Measurements from ENCODE around the gene SEPHS1.

SEPHS1 gene

DNA sequence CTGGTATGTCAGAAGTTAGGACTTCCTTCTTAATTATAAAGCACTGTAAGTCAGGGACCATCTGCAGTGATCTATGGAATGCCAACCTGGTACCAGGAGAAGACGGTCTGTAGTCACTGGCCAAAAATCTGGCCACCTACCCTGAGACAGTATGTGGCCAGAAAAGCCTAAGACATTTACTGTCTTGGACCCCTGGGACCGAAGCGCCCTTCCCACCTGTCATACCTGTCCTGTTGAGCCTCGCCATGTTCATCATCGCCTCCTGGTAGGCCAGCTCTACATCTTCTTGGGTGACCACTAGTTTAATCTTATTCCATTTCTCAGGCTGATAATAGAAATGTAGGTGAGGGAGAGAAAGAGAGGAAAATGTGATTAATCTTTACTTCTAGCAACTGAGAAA is 20.0 kb downstream of the SEPHS1 start:
- Histone ChIP-seq H3K9me3 (ENCODE audit: severe bottlenecking) (no peaks in the 10 kb centered on the region), H3K4me3 (ENCODE audit: severe bottlenecking) (no peak overlapping the region), H3K27me3 (ENCODE audit: insufficient read depth, poor library complexity, severe bottlenecking) (no peaks in the 10 kb centered on the region), H3K27ac (ENCODE audit: poor library complexity, severe bottlenecking) (no peak overlapping the region), H3K4me1 (ENCODE audit: insufficient read depth, poor library complexity, severe bottlenecking) (no peaks in the 10 kb centered on the region), H3K36me3 (ENCODE audit: low read depth) (peaks cover 87% of the 10 kb centered on the region)
- ATAC-seq (ENCODE audit: low read depth) (no peak), DNase-seq (ENCODE audit: low spot score) (no peak)
- TF ChIP-seq, protein P1, sequence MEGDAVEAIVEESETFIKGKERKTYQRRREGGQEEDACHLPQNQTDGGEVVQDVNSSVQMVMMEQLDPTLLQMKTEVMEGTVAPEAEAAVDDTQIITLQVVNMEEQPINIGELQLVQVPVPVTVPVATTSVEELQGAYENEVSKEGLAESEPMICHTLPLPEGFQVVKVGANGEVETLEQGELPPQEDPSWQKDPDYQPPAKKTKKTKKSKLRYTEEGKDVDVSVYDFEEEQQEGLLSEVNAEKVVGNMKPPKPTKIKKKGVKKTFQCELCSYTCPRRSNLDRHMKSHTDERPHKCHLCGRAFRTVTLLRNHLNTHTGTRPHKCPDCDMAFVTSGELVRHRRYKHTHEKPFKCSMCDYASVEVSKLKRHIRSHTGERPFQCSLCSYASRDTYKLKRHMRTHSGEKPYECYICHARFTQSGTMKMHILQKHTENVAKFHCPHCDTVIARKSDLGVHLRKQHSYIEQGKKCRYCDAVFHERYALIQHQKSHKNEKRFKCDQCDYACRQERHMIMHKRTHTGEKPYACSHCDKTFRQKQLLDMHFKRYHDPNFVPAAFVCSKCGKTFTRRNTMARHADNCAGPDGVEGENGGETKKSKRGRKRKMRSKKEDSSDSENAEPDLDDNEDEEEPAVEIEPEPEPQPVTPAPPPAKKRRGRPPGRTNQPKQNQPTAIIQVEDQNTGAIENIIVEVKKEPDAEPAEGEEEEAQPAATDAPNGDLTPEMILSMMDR (IDR thresholded peaks at IDR 0.05; ENCODE audit: poor library complexity, severe bottlenecking) = no peak

DNA sequence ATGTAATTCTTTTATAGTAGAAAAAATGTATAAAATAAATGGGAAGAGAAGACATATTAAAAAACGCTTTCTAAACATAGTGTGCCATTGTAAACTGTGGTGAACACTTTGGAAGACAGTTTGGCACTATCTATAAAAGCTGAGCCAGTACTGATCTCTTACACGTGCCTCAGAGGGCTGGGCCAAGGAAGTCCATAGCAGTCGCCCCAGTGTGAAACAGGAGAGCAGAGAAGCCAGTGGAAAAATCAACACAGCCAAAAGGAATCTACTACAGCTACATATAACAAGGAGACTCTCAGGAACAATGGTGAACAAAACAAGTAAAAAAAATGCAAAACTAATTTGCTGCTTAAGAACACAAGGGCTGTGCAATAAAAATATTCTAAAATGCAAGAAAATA is 20.6 kb downstream of the SEPHS1 start:
- TF ChIP-seq, protein P1 (IDR thresholded peaks at IDR 0.05; ENCODE audit: poor library complexity, severe bottlenecking) = no peak
- H3K4me3 ChIP-seq (ENCODE audit: severe bottlenecking) = no peak overlapping the region
- ATAC-seq (ENCODE audit: low read depth) = no peak
- no peaks in the 10 kb centered on the region for H3K27me3 ChIP-seq (ENCODE audit: insufficient read depth, poor library complexity, severe bottlenecking)
- H3K9me3 ChIP-seq (ENCODE audit: severe bottlenecking) = no peaks in the 10 kb centered on the region
- no peaks in the 10 kb centered on the region for H3K4me1 ChIP-seq (ENCODE audit: insufficient read depth, poor library complexity, severe bottlenecking)
- peaks cover 93% of the 10 kb centered on the region for H3K36me3 ChIP-seq (ENCODE audit: low read depth)
- H3K27ac ChIP-seq (ENCODE audit: poor library complexity, severe bottlenecking) = no peak overlapping the region
- DNase-seq (ENCODE audit: low spot score) = no peak

DNA sequence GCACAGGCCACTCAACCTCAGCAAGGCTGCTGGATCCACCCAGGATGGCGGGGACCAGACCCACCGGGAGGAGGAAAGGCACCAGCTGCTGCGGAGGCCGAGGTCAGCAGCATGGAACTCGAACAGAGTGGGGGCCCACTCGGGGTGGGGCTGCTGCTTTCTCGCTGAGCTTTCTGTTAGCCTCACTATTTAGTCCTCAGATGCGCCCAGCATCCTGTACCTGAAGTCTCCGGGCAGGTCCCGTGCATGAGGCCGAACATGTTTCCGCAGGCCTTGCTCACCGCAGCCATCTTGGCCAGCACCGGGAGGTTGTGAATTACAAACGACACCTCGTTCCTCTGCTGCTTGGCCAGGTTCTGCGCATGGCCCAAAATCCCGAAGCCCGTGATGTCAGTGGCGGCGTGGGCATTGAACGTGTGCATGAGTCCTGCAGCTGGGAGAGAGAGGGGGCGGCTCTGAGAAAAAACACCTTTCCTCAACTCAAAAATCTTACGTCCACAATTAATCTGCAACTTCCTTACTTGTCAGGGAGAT is 25.4 kb downstream of the SEPHS1 start:
- no peak overlapping the region for H3K4me3 ChIP-seq (ENCODE audit: severe bottlenecking)
- no peak for DNase-seq (ENCODE audit: low spot score)
- H3K9me3 ChIP-seq (ENCODE audit: severe bottlenecking) = no peaks in the 10 kb centered on the region
- H3K4me1 ChIP-seq (ENCODE audit: insufficient read depth, poor library complexity, severe bottlenecking) = no peaks in the 10 kb centered on the region
- TF ChIP-seq, protein P1 (IDR thresholded peaks at IDR 0.05; ENCODE audit: poor library complexity, severe bottlenecking) = no peak
- ATAC-seq (ENCODE audit: low read depth) = no peak
- peaks cover 80% of the 10 kb centered on the region for H3K36me3 ChIP-seq (ENCODE audit: low read depth)
- no peaks in the 10 kb centered on the region for H3K27me3 ChIP-seq (ENCODE audit: insufficient read depth, poor library complexity, severe bottlenecking)
- no peak overlapping the region for H3K27ac ChIP-seq (ENCODE audit: poor library complexity, severe bottlenecking)

DNA sequence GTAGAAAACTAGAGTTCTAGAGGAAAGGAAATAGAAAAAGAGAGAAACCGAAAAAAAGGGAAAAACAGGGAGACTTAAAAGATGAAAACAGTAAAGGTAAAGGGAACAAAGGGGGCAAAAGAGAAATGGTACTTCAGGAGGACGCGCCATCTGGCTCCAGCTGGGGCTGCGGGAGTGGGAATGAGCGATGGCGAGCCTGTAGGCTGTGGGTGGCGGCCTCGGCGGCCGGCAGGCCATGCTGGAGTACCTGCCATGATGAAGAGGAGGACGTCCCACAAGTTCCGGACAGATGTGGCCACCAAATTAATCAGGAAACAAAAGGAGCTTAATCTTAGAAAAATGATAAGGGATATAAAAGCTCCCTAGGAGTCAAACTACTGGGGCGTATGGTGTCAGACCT is 26.5 kb downstream of the SEPHS1 start:
- Histone ChIP-seq H3K36me3 (ENCODE audit: low read depth) (peaks cover 68% of the 10 kb centered on the region), H3K27ac (ENCODE audit: poor library complexity, severe bottlenecking) (no peak overlapping the region), H3K4me3 (ENCODE audit: severe bottlenecking) (no peak overlapping the region), H3K9me3 (ENCODE audit: severe bottlenecking) (no peaks in the 10 kb centered on the region), H3K27me3 (ENCODE audit: insufficient read depth, poor library complexity, severe bottlenecking) (no peaks in the 10 kb centered on the region), H3K4me1 (ENCODE audit: insufficient read depth, poor library complexity, severe bottlenecking) (no peaks in the 10 kb centered on the region)
- ATAC-seq (ENCODE audit: low read depth) = no peak
- TF ChIP-seq, protein P1 (IDR thresholded peaks at IDR 0.05; ENCODE audit: poor library complexity, severe bottlenecking) = no peak
- DNase-seq (ENCODE audit: low spot score) = no peak

DNA sequence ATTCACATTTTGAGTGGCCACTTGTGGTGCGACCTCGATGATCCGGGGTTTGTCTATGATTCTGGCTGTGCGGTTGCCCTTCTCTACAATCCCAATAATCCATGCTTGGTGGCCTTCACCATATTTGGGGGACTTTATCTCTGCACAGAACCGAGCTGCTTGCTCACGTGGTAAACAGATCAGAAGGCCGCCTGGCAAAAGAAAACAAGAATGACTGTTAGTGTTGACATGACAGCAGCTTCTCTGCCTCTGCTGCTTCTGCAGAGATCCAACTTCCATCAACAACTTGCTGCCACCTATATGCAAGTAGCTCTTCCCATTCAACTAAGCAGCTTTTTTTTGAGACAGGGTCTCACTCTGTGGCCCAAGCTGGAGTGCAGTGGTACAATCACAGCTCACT is 28.9 kb downstream of the SEPHS1 start:
- Histone ChIP-seq H3K27me3 (ENCODE audit: insufficient read depth, poor library complexity, severe bottlenecking) (no peaks in the 10 kb centered on the region), H3K9me3 (ENCODE audit: severe bottlenecking) (no peaks in the 10 kb centered on the region), H3K4me1 (ENCODE audit: insufficient read depth, poor library complexity, severe bottlenecking) (no peaks in the 10 kb centered on the region), H3K4me3 (ENCODE audit: severe bottlenecking) (no peak overlapping the region), H3K36me3 (ENCODE audit: low read depth) (peaks cover 47% of the 10 kb centered on the region), H3K27ac (ENCODE audit: poor library complexity, severe bottlenecking) (no peak overlapping the region)
- TF ChIP-seq, protein P1 (IDR thresholded peaks at IDR 0.05; ENCODE audit: poor library complexity, severe bottlenecking) = no peak
- no peak for DNase-seq (ENCODE audit: low spot score)
- ATAC-seq (ENCODE audit: low read depth) = no peak

All from RWPE2 (cell line).